ENCODE results near the gene POP5.
"Not testable (repeated sequence)": the region's sequence is repeated elsewhere in the genome, so short reads cannot be mapped to it uniquely, and the experiment has no call there.

Gene POP5

DNA sequence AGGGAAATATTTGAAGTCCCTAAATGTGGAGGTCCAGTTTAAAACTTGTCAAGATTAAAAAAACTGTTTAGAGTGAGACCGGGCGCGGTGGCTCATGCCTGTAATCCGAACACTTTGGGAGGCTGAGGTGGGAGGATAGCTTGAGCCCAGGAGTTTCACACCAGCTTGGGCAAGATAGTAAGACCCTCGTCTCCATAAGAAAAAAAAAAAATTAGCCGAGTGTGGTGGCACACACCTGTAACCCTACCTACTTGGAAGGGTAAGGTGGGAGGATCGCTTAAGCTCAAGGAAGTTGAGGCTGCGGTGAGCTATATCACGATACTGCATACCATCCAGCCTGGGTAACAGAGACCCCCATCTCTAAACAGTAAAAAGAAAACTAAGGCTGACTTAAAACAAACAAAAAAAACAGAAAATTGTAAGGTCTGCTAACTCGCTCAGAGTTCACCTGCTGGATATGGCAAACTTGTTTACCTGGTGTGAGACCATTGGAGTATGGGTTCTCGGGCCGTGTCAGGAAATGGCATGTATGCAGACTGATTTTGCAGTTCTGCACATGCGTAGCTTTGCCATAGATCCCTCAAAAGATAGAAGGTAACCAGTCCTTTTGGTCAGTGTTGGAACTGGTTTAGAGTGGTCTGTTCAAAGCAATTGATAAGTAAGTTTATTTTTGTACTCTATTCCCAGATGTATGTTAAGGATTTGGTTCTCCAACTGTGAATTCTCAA lies 45.0 kb downstream of the POP5 start:
- DNase-seq = no peak

DNA sequence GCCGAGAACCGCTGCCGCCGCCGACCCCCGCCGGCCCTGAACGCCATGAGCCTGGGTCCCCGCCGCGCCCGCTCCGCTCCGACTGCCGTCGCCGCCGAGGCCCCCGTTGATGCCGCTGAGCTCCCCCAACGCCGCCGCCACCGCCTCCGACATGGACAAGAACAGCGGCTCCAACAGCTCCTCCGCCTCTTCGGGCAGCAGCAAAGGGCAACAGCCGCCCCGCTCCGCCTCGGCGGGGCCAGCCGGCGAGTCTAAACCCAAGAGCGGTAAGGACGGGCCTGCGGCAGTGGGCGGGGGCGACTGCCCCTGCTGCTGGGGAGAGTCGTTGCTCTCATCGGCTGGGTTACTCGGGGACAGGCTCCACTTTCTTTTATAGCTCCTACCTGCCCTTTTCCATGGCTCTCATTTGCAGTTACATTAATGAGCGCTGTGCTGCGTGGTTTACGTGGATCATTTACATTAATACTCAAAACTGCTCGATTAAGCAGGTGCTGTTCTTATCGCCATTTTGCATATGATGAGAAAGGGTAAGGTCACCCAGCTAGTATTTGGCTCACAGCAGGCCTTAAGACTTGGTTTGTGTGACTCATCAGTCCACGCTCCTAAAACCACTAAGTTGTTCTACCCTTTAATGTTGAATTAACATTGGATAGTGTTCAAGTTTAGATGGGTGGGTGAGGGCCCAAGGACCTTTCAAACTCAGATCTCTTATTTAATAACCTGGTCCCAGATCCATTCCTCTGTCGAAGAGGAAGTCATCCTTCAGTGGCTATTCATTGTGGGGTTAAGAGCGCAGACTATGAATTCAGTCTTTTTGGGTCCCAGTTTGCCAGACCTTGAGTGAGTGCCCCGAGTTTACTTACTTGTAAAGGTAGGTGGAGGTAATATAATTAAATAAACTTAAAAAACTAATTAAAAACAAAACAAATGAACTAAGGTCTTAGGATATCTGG lies 46.2 kb downstream of the POP5 start:
- DNase-seq = no peak

DNA sequence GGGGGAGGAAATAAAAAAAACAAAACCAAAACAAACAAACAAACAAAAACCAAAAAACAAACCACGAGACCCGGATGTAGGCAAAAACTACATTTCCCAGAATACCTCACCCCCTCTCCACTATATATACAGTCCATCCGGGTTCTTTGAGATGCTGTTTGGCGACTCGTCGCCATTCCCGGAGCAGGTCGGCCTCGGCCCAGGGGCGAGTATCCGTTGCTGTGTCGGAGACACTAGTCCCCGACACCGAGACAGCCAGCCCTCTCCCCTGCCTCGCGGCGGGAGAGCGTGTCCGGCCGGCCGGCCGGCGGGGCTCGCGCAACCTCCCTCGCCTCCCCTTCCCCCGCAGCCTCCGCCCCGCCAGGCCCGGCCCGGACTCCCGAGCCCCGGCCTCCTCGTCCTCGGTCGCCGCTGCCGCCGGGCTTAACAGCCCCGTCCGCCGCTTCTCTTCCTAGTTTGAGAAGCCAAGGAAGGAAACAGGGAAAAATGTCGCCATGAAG lies 46.9 kb downstream of the POP5 start, which contains the start of gene RNF10:
Gene RNF10, plus strand, starts transcription at position 154 of the 500 bp plus-strand sequence. CDS start 456 bp downstream, outside the sequence.
- DNase-seq = peak; percentile 64

DNA sequence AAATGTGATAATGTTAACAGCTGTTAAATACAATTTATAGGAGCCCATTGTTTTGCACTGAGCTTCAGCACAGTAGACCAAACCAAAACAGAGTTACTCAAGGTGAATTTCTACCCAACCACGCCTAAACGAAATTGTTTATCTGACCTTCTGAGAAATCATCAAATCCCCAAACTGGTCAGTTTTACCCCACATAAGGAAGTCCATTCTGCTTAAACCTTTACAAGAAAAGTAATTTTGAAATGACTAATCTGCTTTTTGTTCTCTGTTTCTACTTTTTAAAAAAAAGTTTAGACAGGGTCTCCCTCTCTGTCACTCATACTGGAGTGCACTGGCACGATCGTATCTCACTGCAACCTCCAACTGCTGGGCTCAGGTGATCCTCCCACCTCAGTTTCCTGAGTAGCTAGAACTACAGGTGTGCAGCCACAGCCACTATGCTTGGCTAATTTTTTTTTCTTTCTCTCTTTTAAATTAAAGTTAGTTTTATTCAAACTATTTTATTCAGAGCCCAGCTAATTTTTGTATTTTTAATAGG lies 48.4 kb downstream of the POP5 start:
- DNase-seq = no peak

DNA sequence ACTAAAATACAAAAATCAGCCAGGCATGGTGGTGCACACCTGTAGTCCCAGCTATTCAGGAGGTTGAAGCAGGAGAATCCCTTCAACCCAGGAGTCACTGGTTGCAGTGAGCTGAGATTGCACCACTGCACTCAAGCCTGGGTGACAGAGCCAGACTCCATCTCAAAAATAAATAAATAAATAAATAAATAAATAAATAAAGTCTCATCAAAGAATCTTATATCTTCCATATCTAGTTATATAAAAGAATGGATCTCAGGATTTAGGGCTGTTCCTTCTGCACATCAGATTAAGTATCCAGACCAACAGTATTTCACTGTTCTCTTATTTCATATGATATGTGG lies 50.8 kb downstream of the POP5 start:
- DNase-seq = not testable (repeated sequence)

DNA sequence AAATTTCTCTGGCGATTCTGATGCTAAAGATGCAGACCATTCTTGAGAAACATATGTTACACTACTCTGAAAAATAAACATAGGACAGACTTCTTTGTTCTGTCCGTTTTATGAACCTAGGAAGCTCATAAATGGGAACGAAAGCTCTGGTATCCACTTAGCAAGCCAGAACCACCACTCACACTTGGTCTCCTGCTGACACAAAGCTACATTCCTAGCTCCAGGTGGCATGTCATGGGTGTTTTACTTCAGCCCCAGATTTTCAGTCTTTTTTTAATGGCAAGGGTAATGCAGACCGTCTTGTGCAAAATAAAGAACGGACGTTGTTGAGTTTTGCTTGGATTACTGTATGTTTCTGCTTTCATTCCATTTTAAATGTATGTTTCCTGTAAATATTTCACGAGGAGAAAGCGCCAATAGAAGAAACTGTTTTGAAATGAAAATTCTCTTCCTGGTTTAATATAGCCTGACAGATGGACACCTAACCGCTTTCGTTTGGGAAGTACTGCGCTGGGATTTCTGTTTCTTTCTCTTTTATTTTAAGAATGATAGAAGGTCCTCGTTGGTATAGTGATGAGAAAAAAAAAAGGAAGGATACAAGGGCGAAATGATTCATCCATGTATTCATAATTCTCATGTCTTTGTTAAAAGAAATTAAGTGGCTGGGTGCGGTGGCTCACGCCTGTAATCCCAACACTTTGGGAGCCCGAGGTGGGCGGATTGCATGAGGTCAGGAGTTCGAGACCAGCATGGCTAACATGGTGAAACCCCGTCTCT lies 51.4 kb downstream of the POP5 start:
- DNase-seq = peak; percentile 37

DNA sequence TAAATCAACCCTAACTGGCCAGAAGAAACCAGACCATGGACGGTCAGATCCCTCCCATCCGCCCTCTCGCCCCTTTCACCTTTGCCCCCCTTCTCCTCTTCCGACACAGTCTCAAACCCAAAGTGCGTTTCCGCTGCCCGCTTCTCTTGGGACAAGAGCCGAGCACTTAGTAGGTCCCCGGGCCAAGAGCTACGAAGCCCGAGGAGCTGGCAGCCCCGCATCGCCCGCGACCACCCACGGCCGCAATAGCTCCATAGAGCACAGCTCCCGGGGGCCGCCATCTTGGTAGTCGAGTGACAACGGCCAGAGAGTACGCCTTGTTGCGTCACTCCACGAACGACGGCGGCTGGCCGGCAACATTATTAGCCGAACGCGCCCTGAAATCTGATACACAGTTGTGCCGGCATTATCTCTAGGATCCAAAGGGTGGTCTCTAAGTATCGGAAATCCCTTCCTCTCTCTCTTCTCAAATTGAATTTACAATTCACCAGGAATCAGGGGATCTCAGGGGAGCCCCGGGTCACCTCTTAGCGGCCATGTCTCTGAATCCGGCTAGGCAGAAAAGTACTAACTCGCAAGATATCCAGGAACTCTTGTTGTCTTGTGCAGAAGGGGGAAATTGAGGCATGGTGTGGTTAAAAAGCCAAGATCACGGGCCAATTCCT lies 52.2 kb downstream of the POP5 start, which contains the start of gene COQ5:
Gene COQ5, minus strand, starts transcription at position 298 of the 665 bp plus-strand sequence. Its CDS starts 17 bp downstream, at position 281.
- peak; percentile 52 for DNase-seq

Measured in NCI-H524 treated with DMSO at 0.1 percent for 48 hours (cell line).